Stimulated activated CD4-positive, alpha-beta T cell treated with anti-CD3 and anti-CD28 coated beads, Interleukin-1b, Interleukin-23, amount 100 ng/mL, for 48 hours (primary cell): ENCODE data around the gene SYPL2.
"Not testable (repeated sequence)": the region's sequence is repeated elsewhere in the genome, so short reads cannot be mapped to it uniquely, and the experiment has no call there.

Source experiments
- DNase-seq: peaks from one replicate; pipeline ENCODE4 v3.0.0-alpha.2; 2020

Gene SYPL2

GRCh38 chr1:109473284-109474057 lies 7.1 kb downstream of the SYPL2 start:
- not testable (repeated sequence) for DNase-seq

- DNase-seq: no peak
These were observed 8.4 kb downstream of the SYPL2 start for GRCh38 chr1:109474697-109475096.

GRCh38 chr1:109475261-109475660 lies 8.9 kb downstream of the SYPL2 start:
- DNase-seq: no peak

- DNase-seq: no peak
These were observed 10.5 kb downstream of the SYPL2 start for GRCh38 chr1:109476825-109477224.

- DNase-seq: no peak
These were observed 11.5 kb downstream of the SYPL2 start for GRCh38 chr1:109477821-109478220.

- no peak for DNase-seq
These were observed 12.5 kb downstream of the SYPL2 start for GRCh38 chr1:109478806-109479205.

- DNase-seq: no peak
These were observed 13.0 kb downstream of the SYPL2 start for GRCh38 chr1:109479311-109479710.

DNA sequence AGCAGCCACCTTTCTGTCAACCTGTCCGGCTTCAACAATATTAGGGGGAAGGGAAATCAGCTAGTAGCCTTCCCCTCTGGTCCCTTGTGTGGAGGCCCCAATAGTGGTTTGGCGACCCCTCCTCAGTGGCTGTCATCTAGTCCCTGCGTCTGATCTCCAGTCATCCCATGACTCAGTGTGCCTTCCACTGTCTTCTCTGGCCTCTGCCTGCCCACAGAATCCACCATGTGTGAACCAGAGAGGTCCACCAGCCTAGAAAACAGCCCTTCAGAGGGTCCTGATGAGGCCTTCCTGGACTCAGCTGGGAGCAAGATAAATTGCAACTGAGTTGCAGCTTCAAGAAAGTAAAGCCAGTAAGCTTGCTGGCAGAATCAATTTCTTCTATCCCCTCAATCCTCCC lies 13.6 kb downstream of the SYPL2 start:
- DNase-seq: no peak

DNA sequence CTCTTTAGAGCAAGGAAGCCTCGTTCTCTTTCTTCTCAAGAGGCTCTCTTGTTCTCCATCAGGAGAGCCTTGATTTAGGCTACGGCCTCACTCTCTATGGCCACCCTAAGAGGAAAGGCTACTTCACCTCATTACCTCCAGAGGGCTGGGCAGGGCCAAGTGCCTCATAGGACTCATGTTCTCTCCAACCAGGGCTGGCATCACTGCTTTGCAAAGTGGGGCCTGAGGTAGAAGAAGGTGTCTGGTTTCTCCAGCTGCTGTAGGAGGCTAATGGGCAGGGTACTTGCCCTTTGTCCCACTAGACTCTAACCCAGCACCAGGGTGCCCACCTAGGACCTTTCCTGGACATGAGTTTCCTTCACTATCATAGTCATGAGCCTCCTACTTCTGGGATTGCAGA lies 15.3 kb downstream of the SYPL2 start:
- DNase-seq: no peak

- DNase-seq: no peak
These were observed 15.9 kb downstream of the SYPL2 start for GRCh38 chr1:109482242-109482641.

- peak; percentile 29 for DNase-seq
These were observed 16.7 kb downstream of the SYPL2 start for GRCh38 chr1:109482791-109483671.

- DNase-seq: peak; percentile 92
These were observed 17.5 kb downstream of the SYPL2 start, which contains the start of gene ATXN7L2 for GRCh38 chr1:109483672-109484518. Gene ATXN7L2, plus strand, starts transcription at chr1:109483905. Its CDS starts 49 bp downstream, at chr1:109483954.

DNA sequence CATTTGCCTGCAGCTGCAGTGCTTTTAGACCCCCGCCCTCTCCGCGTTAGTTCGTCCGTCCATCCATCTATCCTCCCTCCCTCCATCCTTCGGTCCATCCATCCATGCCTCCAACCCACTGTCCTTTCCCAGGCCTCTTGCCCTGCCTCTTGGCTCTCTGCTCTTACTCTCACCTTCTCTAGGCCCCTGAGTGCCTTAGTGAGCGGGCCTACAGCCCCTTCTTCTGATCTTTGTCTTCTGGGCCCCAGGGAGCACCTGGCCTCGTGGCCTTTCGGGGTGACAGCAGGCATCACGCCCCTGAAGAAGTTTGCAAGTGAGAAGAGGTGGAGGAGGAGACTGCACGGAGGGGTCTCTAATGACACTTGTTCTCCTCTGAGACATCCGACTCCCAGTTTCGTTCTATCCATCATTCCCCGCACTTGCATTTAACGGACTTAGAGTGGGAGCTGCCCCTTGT lies 18.2 kb downstream of the SYPL2 start:
- no peak for DNase-seq

DNA sequence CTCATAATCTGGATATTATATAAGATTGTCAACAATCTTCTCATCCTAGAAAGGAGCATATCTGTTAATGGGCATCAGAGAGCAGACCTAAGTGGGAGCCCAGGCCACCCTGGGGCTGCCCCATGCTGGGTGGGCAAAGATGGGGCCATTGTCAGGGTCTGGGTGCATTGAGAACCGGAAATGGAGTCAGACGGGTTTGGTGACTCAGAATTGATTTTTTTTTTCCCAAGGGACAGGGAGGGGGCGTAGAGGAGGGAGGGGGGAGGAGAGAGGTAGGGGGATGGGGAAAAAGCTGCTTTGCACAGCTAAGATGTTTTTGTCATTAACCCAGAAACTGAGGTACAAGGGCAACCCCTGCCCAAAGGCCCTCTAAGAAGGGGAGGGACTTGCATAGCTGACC lies 18.7 kb downstream of the SYPL2 start:
- DNase-seq: no peak

DNA sequence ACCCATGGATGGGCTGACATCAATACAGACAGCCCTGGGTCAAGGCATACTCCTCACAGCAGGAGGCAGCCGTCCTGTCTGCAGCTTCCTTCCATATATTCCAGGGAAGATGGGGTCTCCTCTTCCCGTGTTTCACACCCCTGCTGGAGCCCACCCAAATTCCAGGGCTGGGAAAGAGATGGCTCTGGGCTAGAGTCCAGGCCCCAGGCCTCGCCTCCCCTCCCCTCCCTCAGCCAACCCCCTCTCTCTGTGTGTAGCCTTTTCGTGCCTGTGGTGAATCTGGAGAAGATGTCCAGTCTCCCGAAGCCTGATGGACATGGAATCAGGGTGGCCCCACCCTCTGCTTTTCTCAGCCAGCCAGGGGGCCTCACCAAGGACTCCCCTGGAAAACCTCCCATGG lies 20.9 kb downstream of the SYPL2 start:
- DNase-seq: no peak

DNA sequence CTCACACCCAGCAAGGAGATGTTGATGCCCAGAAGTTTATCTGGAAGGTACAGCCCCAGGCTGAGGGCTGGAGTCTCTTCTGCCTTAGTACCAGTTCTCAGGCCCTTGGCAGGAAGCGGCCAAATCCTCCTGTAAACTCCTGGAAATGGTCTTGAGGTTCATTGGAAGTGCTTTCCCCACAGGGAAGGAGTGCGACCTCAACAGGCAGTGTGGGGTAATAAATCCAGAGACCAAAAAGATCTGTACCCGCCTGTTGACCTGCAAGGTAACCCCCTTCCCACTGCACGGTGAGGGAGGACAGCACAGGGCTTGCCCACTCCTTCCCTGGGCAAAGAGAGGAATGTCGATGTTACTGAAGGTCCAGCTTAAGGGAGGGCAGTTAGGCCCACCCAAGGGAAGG lies 21.9 kb downstream of the SYPL2 start:
- DNase-seq: no peak

DNA sequence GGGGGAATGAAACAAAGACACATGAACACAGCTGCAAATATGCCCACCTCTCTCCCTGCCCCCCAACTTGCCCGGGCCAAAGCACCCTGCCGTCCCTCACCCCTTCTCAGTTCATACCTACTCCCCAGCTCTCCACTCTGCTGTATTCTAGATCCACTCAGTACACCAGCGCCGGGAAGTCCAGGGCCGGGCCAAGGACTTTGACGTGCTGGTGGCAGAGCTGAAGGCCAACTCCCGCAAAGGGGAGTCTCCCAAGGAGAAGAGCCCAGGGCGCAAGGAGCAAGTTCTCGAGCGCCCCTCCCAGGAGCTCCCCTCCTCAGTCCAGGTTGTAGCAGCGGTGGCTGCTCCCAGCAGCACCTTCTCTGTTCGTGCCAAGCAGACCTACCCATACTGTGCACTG lies 22.4 kb downstream of the SYPL2 start:
- DNase-seq: no peak

DNA sequence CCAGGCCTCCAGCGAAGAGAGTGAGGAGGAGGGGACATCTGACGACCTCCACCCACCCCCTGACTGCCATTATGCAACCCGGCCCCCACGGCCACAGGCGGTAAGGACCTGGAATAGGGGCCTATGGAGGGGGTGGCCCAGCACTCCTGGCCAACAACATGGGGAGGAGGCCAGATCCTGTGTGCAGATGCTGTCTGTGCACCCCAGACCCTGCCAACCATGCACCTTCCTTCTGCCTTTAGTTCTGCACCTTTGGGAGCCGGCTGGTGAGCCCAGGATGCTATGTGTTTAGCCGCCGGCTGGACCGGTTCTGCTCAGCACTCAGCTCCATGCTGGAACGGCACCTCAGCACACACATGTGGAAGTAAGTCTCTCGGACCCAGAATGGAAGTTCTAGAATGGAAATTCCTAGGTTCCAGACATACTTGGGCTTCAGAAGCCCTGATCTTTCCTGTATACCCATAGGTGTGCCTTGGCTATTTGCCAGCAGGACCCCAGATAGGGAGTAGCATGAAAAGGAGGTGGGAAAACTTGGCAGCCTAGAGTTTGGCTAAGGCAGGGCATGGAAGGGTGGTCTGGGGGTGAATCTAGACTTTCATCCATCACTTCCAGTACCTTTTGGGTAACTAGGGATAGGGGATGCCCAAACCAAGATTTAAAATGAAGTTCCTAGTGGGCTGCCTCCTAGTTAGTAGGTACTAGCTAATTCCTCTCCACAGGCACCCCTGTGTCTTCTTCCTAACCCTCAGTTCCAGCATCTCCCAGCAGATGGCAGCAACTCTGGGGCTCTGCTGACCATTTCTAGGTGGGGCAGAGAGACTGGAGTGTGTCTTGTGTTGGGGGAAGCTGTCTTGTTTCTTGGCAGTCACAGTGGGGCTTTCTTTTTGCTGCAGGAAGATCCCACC lies 23.9 kb downstream of the SYPL2 start:
- DNase-seq: peak; percentile 62

DNA sequence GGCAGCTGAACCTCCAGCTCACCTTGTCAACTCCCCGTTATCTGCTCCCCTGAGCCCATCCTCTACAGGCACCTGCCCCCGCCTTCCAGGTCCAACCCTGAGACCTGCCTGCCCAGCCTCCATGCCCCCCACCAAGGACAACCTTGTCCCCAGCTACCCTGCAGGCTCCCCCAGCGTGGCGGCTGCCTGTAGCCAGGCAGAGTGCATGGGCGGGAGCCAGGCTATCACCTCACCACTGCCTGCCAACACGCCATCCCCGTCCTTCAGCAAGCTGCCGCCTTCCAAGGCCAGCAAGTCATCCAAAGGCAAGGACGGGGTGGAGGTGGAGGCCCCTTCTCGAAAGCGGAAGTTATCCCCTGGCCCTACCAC lies 24.6 kb downstream of the SYPL2 start:
- DNase-seq: no peak

DNA sequence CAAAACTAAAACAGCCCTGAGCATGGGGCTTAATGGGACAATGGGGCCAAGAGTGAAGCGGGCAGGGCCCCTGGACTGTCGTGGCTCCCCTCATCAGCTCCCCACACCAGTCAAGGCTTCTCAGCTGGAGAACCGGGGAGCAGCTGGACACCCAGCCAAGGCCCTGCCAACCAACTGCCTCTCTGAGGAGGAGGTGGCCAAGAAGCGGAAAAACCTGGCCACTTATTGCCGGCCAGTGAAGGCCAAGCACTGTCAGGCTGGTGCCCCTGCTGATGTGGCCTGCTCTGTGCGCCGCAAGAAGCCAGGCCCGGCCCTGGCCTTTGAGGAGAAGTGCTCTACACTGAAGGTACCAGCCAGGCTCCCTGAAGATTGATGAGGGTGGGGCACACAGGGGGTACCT lies 25.0 kb downstream of the SYPL2 start:
- DNase-seq: no peak

DNA sequence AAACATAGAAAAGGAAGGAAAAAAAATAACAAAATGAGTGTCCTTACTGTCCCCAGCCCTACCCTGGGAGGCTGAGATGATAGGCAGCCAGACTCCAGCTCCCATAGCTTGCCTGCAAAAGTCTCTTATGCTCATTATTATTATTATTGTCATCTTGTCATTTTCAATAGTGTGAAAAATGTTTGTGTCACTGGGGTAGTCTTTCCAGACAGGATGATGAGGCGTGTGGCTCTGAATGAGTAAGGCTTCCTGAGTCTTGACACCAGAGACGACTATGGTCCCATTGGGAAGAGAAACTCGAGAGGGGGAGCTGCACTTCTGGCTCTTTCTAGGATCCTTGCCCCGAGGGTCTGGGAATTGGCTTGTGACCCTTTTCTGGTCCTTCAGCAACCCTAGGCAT lies 26.4 kb downstream of the SYPL2 start:
- no peak for DNase-seq

DNA sequence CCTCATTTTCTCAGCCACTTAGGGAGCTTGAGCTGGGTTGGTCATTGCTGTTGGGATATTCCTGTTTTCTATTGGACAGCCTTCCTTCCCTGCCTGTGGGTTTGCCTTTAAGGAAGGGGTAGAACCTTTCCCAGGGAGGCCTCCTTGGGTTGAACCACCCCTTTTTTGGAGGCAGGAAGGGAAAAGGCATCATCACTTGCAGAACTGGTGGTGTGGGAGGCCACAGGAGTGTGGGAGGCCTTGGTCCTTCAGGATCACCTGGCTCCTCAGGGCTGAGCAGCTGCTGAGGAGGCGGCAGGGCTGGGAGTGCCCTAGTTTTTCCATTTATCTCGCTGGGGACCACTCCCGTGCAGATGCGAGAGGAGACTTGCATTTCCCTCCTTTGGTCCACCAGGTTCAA lies 26.9 kb downstream of the SYPL2 start:
- DNase-seq: no peak
